ENCODE results near the gene IBTK.
"Not testable (repeated sequence)": the region's sequence is repeated elsewhere in the genome, so short reads cannot be mapped to it uniquely, and the experiment has no call there.

The IBTK gene

GRCh38 chr6:82169138-82169876, 78.2 kb downstream of the IBTK start:
- DNase-seq, result no peak

GRCh38 chr6:82166493-82166892, 81.1 kb downstream of the IBTK start:
- no peak for DNase-seq

DNA sequence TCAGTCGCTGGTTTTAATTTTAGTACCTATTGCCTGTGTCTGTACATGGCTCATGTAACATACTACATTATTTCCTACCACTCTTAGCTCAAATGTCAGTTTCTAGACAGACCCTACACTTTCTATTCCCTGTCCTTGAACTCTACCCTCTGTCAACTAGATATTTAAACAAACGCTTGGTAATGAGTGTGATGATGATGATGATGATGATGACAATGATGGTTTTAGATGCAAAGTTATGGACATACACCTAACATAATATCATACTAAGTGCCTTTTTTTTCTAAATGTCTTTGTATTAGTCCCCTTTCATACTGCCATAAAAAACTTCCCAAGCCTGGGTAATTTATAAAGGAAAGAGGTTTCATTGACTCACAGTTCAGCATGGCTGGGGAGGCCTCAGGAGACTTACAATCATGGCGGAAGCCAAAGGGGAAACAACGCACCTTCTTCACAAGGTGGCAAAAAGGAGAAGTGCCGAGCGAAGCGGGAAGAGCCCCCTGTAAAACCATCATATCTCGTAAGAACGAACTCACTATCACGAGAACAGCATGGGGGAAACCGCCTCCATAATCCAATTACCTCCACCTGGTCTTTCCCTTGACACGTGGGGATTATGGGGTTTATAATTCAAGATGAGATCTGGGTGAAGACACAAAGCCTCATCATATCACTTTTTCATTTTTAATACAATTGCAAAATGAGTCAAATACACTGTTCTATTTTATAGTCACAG, 87.1 kb downstream of the IBTK start:
- no peak for DNase-seq

- not testable (repeated sequence) for DNase-seq
These were observed 94.8 kb downstream of the IBTK start for GRCh38 chr6:82152786-82153185.

- not testable (repeated sequence) for DNase-seq
These were observed 96.4 kb downstream of the IBTK start for GRCh38 chr6:82151147-82151546.

DNA sequence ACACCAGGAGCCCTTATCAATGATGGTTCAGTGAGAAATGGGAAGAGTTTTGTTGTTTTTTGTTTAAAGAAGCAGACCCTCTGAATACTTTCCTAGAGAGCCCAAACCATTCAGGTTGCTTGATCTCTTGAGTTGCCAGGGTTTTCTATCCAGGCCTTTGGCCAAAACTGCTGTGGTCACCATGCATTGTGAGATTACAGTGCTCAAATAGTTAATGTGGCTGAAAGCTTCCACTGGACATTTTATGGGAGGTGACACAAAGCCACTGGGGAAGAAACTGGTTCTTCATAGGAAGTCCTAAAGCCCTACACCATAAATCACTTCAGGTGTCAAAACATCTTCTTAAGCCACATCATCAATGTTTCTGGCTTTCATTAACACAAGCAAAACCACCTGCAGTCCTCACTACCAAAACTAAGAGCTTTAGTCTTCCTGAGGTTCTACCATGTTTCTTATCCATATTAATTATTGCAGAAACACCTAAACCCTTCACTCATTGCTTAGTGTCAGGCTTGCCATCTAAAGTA, 101.6 kb downstream of the IBTK start:
- no peak for DNase-seq

DNA sequence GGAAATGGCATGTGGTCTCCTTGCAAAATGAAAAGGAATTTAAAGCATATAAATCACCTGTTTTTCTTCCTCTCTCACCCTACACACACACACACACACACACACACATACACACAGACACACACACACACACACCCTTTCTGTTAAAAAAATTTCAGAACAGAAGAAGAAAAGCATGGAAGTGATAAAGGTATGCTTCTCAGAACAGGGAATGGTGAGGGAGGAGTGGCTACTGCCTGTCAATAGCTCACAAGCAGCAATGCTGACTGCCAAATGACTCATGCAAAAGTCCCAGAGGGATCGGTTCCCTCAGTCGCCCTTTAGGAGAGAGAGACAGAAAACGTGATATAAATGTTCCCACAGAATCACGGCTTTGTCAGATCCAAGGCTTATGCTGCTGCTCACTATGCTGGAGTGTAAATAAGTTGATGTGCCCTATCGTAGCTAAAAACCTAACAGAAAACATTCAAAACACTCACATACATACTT, 102.6 kb downstream of the IBTK start:
- no peak for DNase-seq

- DNase-seq, result no peak
These were observed 103.3 kb downstream of the IBTK start for GRCh38 chr6:82144007-82144851.

DNA sequence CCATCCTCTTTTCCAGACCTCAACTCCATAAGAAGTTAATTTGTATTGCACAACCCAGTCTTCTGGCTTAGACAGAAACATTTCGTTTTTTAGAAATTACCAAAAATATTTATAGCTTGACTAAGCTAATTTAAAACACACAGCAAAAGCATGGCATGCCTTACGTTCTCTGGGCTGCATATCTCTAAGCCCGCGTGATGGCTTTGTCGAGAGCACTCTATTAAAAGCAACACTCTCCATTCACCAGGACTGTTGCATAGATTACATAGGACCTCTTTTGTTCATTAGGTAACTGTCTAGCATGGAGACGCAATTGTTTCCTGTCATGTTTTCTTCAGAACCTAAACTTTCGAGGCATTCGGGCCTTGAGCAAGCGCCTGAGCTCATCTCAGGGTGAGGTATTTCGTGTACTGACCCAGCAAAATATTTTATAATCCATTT, 104.5 kb downstream of the IBTK start:
- no peak for DNase-seq

GRCh38 chr6:82142524-82142923, 105.0 kb downstream of the IBTK start:
- DNase-seq, result no peak

DNA sequence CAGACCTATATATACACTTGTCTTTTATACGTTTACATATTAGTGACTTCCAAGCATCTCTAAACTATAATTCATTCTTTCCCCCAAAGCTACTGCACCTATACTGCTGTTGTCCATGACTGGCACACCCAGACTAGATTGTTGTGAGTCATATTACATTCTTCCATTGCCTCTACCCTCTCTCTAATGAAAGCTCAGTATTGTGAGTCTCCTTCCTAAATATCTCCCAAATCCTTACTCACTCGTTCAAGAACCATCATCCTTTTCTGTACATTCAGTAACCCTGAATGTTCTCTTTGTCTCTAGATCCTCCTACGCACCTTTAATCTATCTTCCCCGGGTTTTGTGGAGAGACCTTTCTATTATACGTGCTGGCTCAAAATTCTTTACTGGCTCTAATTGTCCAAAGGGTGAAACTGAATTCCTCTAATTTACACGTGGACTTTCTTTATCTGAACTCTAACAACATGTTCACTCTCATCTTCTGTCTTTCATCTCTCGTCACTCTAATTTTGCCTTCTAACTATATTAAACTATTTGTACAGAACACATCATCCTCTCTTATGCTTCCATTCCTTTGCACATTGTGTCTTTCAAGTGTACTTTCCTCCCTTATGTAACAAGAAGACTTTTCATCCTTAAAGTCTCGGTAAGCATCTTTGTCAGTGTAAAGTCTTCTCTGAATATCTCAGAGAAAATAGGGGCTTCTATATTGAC, 109.3 kb downstream of the IBTK start:
- no peak for DNase-seq

GRCh38 chr6:82131441-82131840, 116.1 kb downstream of the IBTK start:
- no peak for DNase-seq

DNA sequence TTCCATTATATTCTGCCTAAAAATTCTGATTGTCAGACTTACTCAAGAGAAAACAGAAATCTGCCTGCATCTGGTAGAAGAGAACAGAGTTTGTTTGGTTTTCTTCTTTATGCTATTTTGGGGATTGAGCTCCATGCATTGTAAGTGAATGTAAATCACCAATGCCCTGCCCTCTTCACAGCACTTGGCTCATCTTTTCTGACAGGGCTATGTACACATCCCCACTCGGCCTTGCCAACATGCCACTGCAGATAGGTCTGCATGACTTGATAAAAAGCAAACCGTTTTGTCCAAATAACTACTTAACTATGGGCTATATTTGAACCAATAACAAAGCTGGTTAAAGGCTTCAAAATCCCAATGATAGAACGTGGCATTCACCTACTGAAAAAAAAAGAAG, 117.7 kb downstream of the IBTK start:
- no peak for DNase-seq

GRCh38 chr6:82128973-82129372, 118.6 kb downstream of the IBTK start:
- not testable (repeated sequence) for DNase-seq

DNA sequence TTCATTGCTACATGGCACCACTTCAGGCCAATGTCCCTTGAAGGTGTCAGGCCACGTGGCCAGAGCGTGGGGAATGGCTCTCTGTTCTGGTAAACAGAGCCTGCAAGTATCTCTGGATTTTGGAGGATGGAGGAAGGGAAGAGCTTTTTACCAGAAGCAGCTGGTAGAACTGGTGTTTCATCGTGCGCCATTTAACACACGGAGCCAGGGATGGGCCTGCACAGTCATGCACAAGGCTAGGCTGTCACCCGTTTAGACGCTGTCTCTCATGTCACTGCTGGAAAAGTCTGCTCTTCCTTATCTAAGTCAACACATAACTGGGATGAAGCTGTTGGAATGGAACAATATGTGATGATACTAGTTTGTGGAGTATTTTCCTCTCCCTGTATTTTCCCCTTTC, 123.9 kb downstream of the IBTK start:
- DNase-seq, result no peak
